Lower lobe of right lung (tissue), 2 donors: ENCODE measurements around the gene NDUFA11. TPM values are rescaled to one million over a fixed set of nuclear protein-coding genes. Genes with fewer than 3 reads are reported as not detected.
A peak's percentile ranks its signal among the peaks of the same experiment; 100 is the strongest.

Experiments used
- ATAC-seq, 2 donors: fragments of 200-7000 bp; cut with Tn5 transposase; one replicate each; pipeline ENCODE4 v1.9.1; 2020 to 2022; ENCODE audit warnings: mild to moderate bottlenecking in 2 of 2, moderate library complexity in 2 of 2
- DNase-seq: peaks from one replicate; pipeline ENCODE4 v3.0.0-alpha.2; 2020
- H3K27ac ChIP-seq: fragments of 200-600 bp; one replicate; pipeline ENCODE4 v1.8.0; 2022
- H3K27me3 ChIP-seq: fragments of 200-600 bp; one replicate; pipeline ENCODE4 v1.8.0; 2022; ENCODE audit warnings: low read depth
- H3K36me3 ChIP-seq: fragments of 200-600 bp; one replicate; pipeline ENCODE4 v1.8.0; 2022; ENCODE audit warnings: mild to moderate bottlenecking
- H3K4me1 ChIP-seq: fragments of 200-600 bp; one replicate; pipeline ENCODE4 v1.8.0; 2022
- H3K4me3 ChIP-seq: fragments of 200-600 bp; one replicate; pipeline ENCODE4 v1.8.0; 2022; ENCODE audit warnings: mild to moderate bottlenecking
- H3K9me3 ChIP-seq: fragments of 200-600 bp; one replicate; pipeline ENCODE4 v1.8.0; 2022
- CTCF ChIP-seq: fragments of 200-600 bp; IDR thresholded peaks from one replicate; pipeline ENCODE4 v1.8.0; 2022; ENCODE audit warnings: antibody characterized with exemption, mild to moderate bottlenecking
- intact Hi-C: fragments of 100-400 bp; cut with DNase I; formaldehyde crosslinking; loops from one replicate; pipeline ENCODE4 v1.11.0; 2022
- total RNA-seq: library from RNA; stranded (reverse); fragmentation: NEBNext Ultra II Directional; extraction: Animal tissue kit (Norgen Biotek cat#: 25700); gene quantifications from one replicate; pipeline ENCODE4 v1.2.1, GENCODE V29; 2021
- donor health status: DM: no; HTN: yes; CAD: no; lungs with severe emphysema.

NDUFA11 gene
- total RNA-seq, 1 donor from 2014 or later, result 150 TPM

- Histone ChIP-seq H3K36me3 (no peaks in the 10 kb centered on the region), H3K4me1 (no peaks in the 10 kb centered on the region), H3K9me3 (no peaks in the 10 kb centered on the region), H3K4me3 (no peak overlapping the region), H3K27me3 (no peaks in the 10 kb centered on the region), H3K27ac (no peak overlapping the region)
- no peak for ATAC-seq
- DNase-seq, result no peak
- TF ChIP-seq CTCF, result no peak
- intact Hi-C loops, result no loop called here
Observed at GRCh38 chr19:5870986-5871394, 32.6 kb downstream of the NDUFA11 start.

GRCh38 chr19:5867201-5868136 lies 36.1 kb downstream of the NDUFA11 start:
- DNase-seq (no peak), ATAC-seq (peak in 1 of 2 donors; percentile 29)
- no peak overlapping the region for H3K27ac ChIP-seq
- H3K36me3 ChIP-seq, result no peaks in the 10 kb centered on the region
- no peaks in the 10 kb centered on the region for H3K27me3 ChIP-seq
- no peak for TF ChIP-seq CTCF
- no peaks in the 10 kb centered on the region for H3K9me3 ChIP-seq
- intact Hi-C loops, result no loop called here
- no peaks in the 10 kb centered on the region for H3K4me1 ChIP-seq
- no peak overlapping the region for H3K4me3 ChIP-seq

GRCh38 chr19:5865772-5866171 lies 37.8 kb downstream of the NDUFA11 start:
- TF ChIP-seq CTCF, result no peak
- Histone ChIP-seq H3K4me1 (no peaks in the 10 kb centered on the region), H3K27me3 (no peaks in the 10 kb centered on the region), H3K4me3 (no peak overlapping the region), H3K27ac (no peak overlapping the region), H3K36me3 (no peaks in the 10 kb centered on the region), H3K9me3 (no peaks in the 10 kb centered on the region)
- intact Hi-C loops, result no loop called here
- ATAC-seq (peak in 1 of 2 donors; percentile 9), DNase-seq (no peak)

- Histone ChIP-seq H3K9me3 (no peaks in the 10 kb centered on the region), H3K27ac (no peak overlapping the region), H3K27me3 (no peaks in the 10 kb centered on the region), H3K36me3 (no peaks in the 10 kb centered on the region), H3K4me1 (no peaks in the 10 kb centered on the region), H3K4me3 (no peak overlapping the region)
- no peak for TF ChIP-seq CTCF
- intact Hi-C loops, result no loop called here
- ATAC-seq (no peak), DNase-seq (no peak)
Observed at GRCh38 chr19:5864725-5865486, 38.7 kb downstream of the NDUFA11 start.

- ATAC-seq (no peak), DNase-seq (no peak)
- H3K4me1 ChIP-seq, result no peaks in the 10 kb centered on the region
- no peaks in the 10 kb centered on the region for H3K9me3 ChIP-seq
- H3K36me3 ChIP-seq, result no peaks in the 10 kb centered on the region
- no peak overlapping the region for H3K27ac ChIP-seq
- TF ChIP-seq CTCF, result no peak
- intact Hi-C loops, result no loop called here
- H3K27me3 ChIP-seq, result no peaks in the 10 kb centered on the region
- H3K4me3 ChIP-seq, result no peak overlapping the region
Observed at GRCh38 chr19:5864013-5864720, 39.4 kb downstream of the NDUFA11 start.
